ENCODE measurements around the gene LTBP1.

LTBP1 gene

GRCh38 chr2:33216508-33217182 is 269.9 kb downstream of the LTBP1 start:
- H2BK120ac ChIP-seq (ENCODE audit: insufficient read depth, low read length, poor library complexity) = no peak overlapping the region
- H4K8ac ChIP-seq (ENCODE audit: low read depth, low read length) = no peak overlapping the region
- no peak overlapping the region for H3K23ac ChIP-seq (ENCODE audit: low read length)
- no peaks in the 10 kb centered on the region for H3K27me3 ChIP-seq (ENCODE audit: insufficient read depth, low read length)
- DNase-seq = no peak
- no peak overlapping the region for H3K4ac ChIP-seq (ENCODE audit: low read depth, low read length)
- WGBS (ENCODE audit: extremely low coverage, insufficient coverage, insufficient read length) = no CpG with 5 or more reads among the region's 3 CpGs
- no peak overlapping the region for H3K14ac ChIP-seq (ENCODE audit: low read length)
- H3K18ac ChIP-seq (ENCODE audit: low read length) = no peak overlapping the region
- no peak overlapping the region for H4K91ac ChIP-seq (ENCODE audit: low read depth, low read length)
- no peaks in the 10 kb centered on the region for H3K36me3 ChIP-seq (ENCODE audit: control insufficient read depth in 1 of 2, insufficient read depth in 2 of 2, low read length in 2 of 2)
- no peaks in the 10 kb centered on the region for H3K79me2 ChIP-seq (ENCODE audit: control insufficient read depth, insufficient read depth, low read length, poor library complexity)
- no peak overlapping the region for H2AK5ac ChIP-seq (ENCODE audit: low read length)
- H4K12ac ChIP-seq (ENCODE audit: low read depth, low read length) = no peak overlapping the region
- no peaks in the 10 kb centered on the region for H3K9me3 ChIP-seq (ENCODE audit: insufficient read depth, low read depth, low read length)
- peaks cover 0 to 4% of the 10 kb centered on the region in 2 experiments for H3K4me1 ChIP-seq (ENCODE audit: control insufficient read depth in 1 of 2, insufficient read depth in 2 of 2, low read length in 2 of 2)
- no peak overlapping the region for H2AFZ ChIP-seq (ENCODE audit: insufficient read depth, low read length, poor library complexity)
- no peak overlapping the region for H3K27ac ChIP-seq (ENCODE audit: low read depth, low read length)
- no peak overlapping the region for H2BK12ac ChIP-seq (ENCODE audit: low read length)
- no peak overlapping the region for H3K4me3 ChIP-seq (ENCODE audit: low read depth, low read length)
- no peaks in the 10 kb centered on the region for H3K79me1 ChIP-seq (ENCODE audit: low read length)
- no peak overlapping the region for H3K9ac ChIP-seq (ENCODE audit: low read length)
- no peak overlapping the region for H2BK5ac ChIP-seq (ENCODE audit: low read depth, low read length, poor library complexity)
- no peak overlapping the region for H3K4me2 ChIP-seq (ENCODE audit: low read length)

DNA sequence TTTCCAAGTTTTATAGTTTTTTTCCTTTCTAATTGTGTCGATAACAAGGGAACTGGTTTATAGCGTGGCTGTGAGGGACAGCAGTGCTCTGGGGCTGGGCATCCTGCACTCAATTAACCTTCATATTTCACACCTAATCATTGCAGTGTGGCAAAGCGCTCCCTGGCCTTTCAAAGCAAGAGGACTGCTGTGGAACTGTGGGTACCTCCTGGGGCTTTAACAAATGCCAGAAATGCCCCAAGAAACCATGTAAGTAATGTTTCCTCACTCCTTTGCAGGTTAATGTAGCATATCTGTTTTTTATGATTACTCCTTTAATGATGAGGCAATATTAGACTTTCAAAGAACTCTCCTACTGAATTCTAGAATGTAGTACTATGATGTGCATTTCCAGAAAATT is 270.7 kb downstream of the LTBP1 start:
- H2BK120ac ChIP-seq (ENCODE audit: insufficient read depth, low read length, poor library complexity) = peak overlapping the region; percentile 66
- H3K79me1 ChIP-seq (ENCODE audit: low read length) = no peaks in the 10 kb centered on the region
- no peak for DNase-seq
- no peak overlapping the region for H3K4me3 ChIP-seq (ENCODE audit: low read depth, low read length)
- H3K14ac ChIP-seq (ENCODE audit: low read length) = no peak overlapping the region
- no peak overlapping the region for H4K12ac ChIP-seq (ENCODE audit: low read depth, low read length)
- no peak overlapping the region for H2AFZ ChIP-seq (ENCODE audit: insufficient read depth, low read length, poor library complexity)
- no CpG with 5 or more reads among the region's 3 CpGs for WGBS (ENCODE audit: extremely low coverage, insufficient coverage, insufficient read length)
- no peaks in the 10 kb centered on the region for H3K27me3 ChIP-seq (ENCODE audit: insufficient read depth, low read length)
- no peak overlapping the region for H2BK12ac ChIP-seq (ENCODE audit: low read length)
- H3K18ac ChIP-seq (ENCODE audit: low read length) = no peak overlapping the region
- H3K4me1 ChIP-seq (ENCODE audit: control insufficient read depth in 1 of 2, insufficient read depth in 2 of 2, low read length in 2 of 2) = peaks cover 0 to 4% of the 10 kb centered on the region in 2 experiments
- no peak overlapping the region for H3K4me2 ChIP-seq (ENCODE audit: low read length)
- H4K91ac ChIP-seq (ENCODE audit: low read depth, low read length) = no peak overlapping the region
- H3K9ac ChIP-seq (ENCODE audit: low read length) = no peak overlapping the region
- no peak overlapping the region for H2BK5ac ChIP-seq (ENCODE audit: low read depth, low read length, poor library complexity)
- H3K79me2 ChIP-seq (ENCODE audit: control insufficient read depth, insufficient read depth, low read length, poor library complexity) = no peaks in the 10 kb centered on the region
- H3K4ac ChIP-seq (ENCODE audit: low read depth, low read length) = no peak overlapping the region
- no peaks in the 10 kb centered on the region for H3K9me3 ChIP-seq (ENCODE audit: insufficient read depth, low read depth, low read length)
- no peak overlapping the region for H4K8ac ChIP-seq (ENCODE audit: low read depth, low read length)
- no peak overlapping the region for H2AK5ac ChIP-seq (ENCODE audit: low read length)
- no peak overlapping the region for H3K27ac ChIP-seq (ENCODE audit: low read depth, low read length)
- no peaks in the 10 kb centered on the region for H3K36me3 ChIP-seq (ENCODE audit: control insufficient read depth in 1 of 2, insufficient read depth in 2 of 2, low read length in 2 of 2)
- no peak overlapping the region for H3K23ac ChIP-seq (ENCODE audit: low read length)

DNA sequence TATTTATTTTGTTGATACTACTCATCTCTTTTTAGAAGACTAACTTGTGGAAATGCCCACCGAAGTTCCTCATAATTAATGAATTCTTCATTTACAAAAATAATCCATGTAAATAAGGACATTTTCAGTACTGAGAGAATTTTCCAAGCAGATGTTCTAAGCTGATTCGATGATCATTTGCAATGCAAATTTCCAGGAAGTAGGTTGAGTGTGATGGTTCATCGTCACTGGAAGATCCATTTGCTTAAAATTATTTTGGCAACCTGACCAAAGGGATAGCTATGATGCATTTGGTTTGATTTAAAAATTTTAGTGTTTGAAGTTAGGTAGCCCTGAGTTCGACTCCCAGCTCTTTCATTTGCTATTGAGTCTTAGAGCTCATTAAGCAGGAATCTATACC is 272.4 kb downstream of the LTBP1 start:
- no peak overlapping the region for H4K91ac ChIP-seq (ENCODE audit: low read depth, low read length)
- no peaks in the 10 kb centered on the region for H3K27me3 ChIP-seq (ENCODE audit: insufficient read depth, low read length)
- no CpG with 5 or more reads among the region's 4 CpGs for WGBS (ENCODE audit: extremely low coverage, insufficient coverage, insufficient read length)
- no peak overlapping the region for H3K14ac ChIP-seq (ENCODE audit: low read length)
- no peak overlapping the region for H2AK5ac ChIP-seq (ENCODE audit: low read length)
- H3K79me2 ChIP-seq (ENCODE audit: control insufficient read depth, insufficient read depth, low read length, poor library complexity) = no peaks in the 10 kb centered on the region
- H3K9ac ChIP-seq (ENCODE audit: low read length) = no peak overlapping the region
- H3K36me3 ChIP-seq (ENCODE audit: control insufficient read depth in 1 of 2, insufficient read depth in 2 of 2, low read length in 2 of 2) = no peaks in the 10 kb centered on the region
- H3K18ac ChIP-seq (ENCODE audit: low read length) = no peak overlapping the region
- no peak overlapping the region for H4K8ac ChIP-seq (ENCODE audit: low read depth, low read length)
- no peak overlapping the region for H3K23ac ChIP-seq (ENCODE audit: low read length)
- H2BK12ac ChIP-seq (ENCODE audit: low read length) = no peak overlapping the region
- H2BK5ac ChIP-seq (ENCODE audit: low read depth, low read length, poor library complexity) = no peak overlapping the region
- peaks cover 0 to 4% of the 10 kb centered on the region in 2 experiments for H3K4me1 ChIP-seq (ENCODE audit: control insufficient read depth in 1 of 2, insufficient read depth in 2 of 2, low read length in 2 of 2)
- DNase-seq = no peak
- H3K27ac ChIP-seq (ENCODE audit: low read depth, low read length) = no peak overlapping the region
- H3K4me3 ChIP-seq (ENCODE audit: low read depth, low read length) = no peak overlapping the region
- no peak overlapping the region for H4K12ac ChIP-seq (ENCODE audit: low read depth, low read length)
- H3K4me2 ChIP-seq (ENCODE audit: low read length) = no peak overlapping the region
- no peak overlapping the region for H3K4ac ChIP-seq (ENCODE audit: low read depth, low read length)
- no peaks in the 10 kb centered on the region for H3K79me1 ChIP-seq (ENCODE audit: low read length)
- no peak overlapping the region for H2BK120ac ChIP-seq (ENCODE audit: insufficient read depth, low read length, poor library complexity)
- no peaks in the 10 kb centered on the region for H3K9me3 ChIP-seq (ENCODE audit: insufficient read depth, low read depth, low read length)
- no peak overlapping the region for H2AFZ ChIP-seq (ENCODE audit: insufficient read depth, low read length, poor library complexity)

DNA sequence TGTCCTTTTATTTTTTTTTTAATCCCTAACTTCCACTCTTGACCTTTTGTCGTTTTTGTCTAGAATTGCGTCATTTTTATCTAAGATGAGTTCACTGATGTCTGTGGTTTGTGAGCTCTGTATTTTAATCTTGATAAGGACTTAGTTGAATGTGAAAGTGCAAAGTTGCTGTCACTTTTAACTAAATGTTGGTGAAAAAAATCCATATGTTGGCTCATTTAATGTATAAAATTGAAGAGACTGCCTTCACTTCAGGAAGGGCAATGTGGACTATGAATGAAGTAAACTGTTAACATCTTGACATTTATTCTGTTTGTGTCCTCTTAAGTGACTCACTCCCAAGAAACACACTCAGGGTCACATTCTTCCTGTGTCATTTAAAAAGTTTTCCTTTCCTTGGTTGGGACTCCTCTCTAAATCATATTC is 273.1 kb downstream of the LTBP1 start:
- no peak overlapping the region for H3K4me2 ChIP-seq (ENCODE audit: low read length)
- peak in 1 of 2 donors; percentile 72 for DNase-seq
- no peak overlapping the region for H3K14ac ChIP-seq (ENCODE audit: low read length)
- no peak overlapping the region for H3K9ac ChIP-seq (ENCODE audit: low read length)
- H3K27me3 ChIP-seq (ENCODE audit: insufficient read depth, low read length) = no peaks in the 10 kb centered on the region
- H4K91ac ChIP-seq (ENCODE audit: low read depth, low read length) = no peak overlapping the region
- no peak overlapping the region for H4K8ac ChIP-seq (ENCODE audit: low read depth, low read length)
- no peak overlapping the region for H3K23ac ChIP-seq (ENCODE audit: low read length)
- H3K4me3 ChIP-seq (ENCODE audit: low read depth, low read length) = no peak overlapping the region
- H3K79me2 ChIP-seq (ENCODE audit: control insufficient read depth, insufficient read depth, low read length, poor library complexity) = no peaks in the 10 kb centered on the region
- H3K18ac ChIP-seq (ENCODE audit: low read length) = no peak overlapping the region
- no peak overlapping the region for H2BK12ac ChIP-seq (ENCODE audit: low read length)
- no peak overlapping the region for H2AFZ ChIP-seq (ENCODE audit: insufficient read depth, low read length, poor library complexity)
- no peak overlapping the region for H2BK120ac ChIP-seq (ENCODE audit: insufficient read depth, low read length, poor library complexity)
- no peak overlapping the region for H3K4ac ChIP-seq (ENCODE audit: low read depth, low read length)
- H4K12ac ChIP-seq (ENCODE audit: low read depth, low read length) = no peak overlapping the region
- H3K36me3 ChIP-seq (ENCODE audit: control insufficient read depth in 1 of 2, insufficient read depth in 2 of 2, low read length in 2 of 2) = no peaks in the 10 kb centered on the region
- H3K79me1 ChIP-seq (ENCODE audit: low read length) = no peaks in the 10 kb centered on the region
- peaks cover 0 to 4% of the 10 kb centered on the region in 2 experiments for H3K4me1 ChIP-seq (ENCODE audit: control insufficient read depth in 1 of 2, insufficient read depth in 2 of 2, low read length in 2 of 2)
- H2AK5ac ChIP-seq (ENCODE audit: low read length) = no peak overlapping the region
- no peak overlapping the region for H3K27ac ChIP-seq (ENCODE audit: low read depth, low read length)
- H2BK5ac ChIP-seq (ENCODE audit: low read depth, low read length, poor library complexity) = no peak overlapping the region
- no CpG with 5 or more reads among the region's 2 CpGs for WGBS (ENCODE audit: extremely low coverage, insufficient coverage, insufficient read length)
- H3K9me3 ChIP-seq (ENCODE audit: insufficient read depth, low read depth, low read length) = no peaks in the 10 kb centered on the region
